Endothelial cell of umbilical vein (primary cell): Measurements from ENCODE around the gene ACOT13. TPM values are rescaled to one million over a fixed set of nuclear protein-coding genes. Genes with fewer than 3 reads are reported as not detected.
"Not testable (repeated sequence)": the region's sequence is repeated elsewhere in the genome, so short reads cannot be mapped to it uniquely, and the experiment has no call there.

Experiments used
- BruUV-seq: library from RNA; stranded (reverse); fragments of 400-500 nt; replicated peaks from 2 replicates; lab custom pipeline; 2021; lab: Mats Ljungman, UMichigan
- CTCF ChIA-PET: fragments of 300-600, 350-600 bp; sonication (Branson Sonifier 250); formaldehyde crosslinking; loops from one replicate; lab custom pipeline; 2021; ENCODE audit warnings: antibody characterized with exemption, inconsistent platforms; lab: Charles Lee
- POLR2A ChIA-PET: fragments of 300-600, 350-600 bp; sonication (Branson Sonifier 250); formaldehyde crosslinking; loops from one replicate; lab custom pipeline; 2021; ENCODE audit warnings: antibody characterized with exemption, inconsistent platforms; lab: Charles Lee
- DNase-seq: peaks from one replicate; pipeline ENCODE4 v3.0.0-alpha.2; 2011; ENCODE audit warnings: low read depth, low spot score
- FAIRE-seq: peaks from 2 replicates; lab custom pipeline; 2011; peaks lifted over from hg19 to GRCh38; lab: Jason Lieb, UNC
- H2AFZ ChIP-seq: 2 replicates; pipeline ENCODE4 v1.6.0; 2012; ENCODE audit warnings: low read depth, low read length, control low read depth, inconsistent platforms
- H3K27ac ChIP-seq: 2 replicates; pipeline ENCODE4 v1.5.1; 2011; ENCODE audit warnings: low read depth, mild to moderate bottlenecking, control low read depth, low read length, moderate library complexity; ENCODE audit not compliant: insufficient read depth
- H3K27me3 ChIP-seq, 2 experiments: 2 replicates each; pipeline versions ENCODE4 v1.6.0 to v1.6.1; 2011; ENCODE audit warnings: low read length in 2 of 2, mixed read lengths in 1 of 2; ENCODE audit not compliant: control insufficient read depth in 2 of 2, insufficient read depth in 2 of 2
- H3K36me3 ChIP-seq, 2 experiments: 2 replicates in 1 of 2; 3 replicates in 1 of 2; pipeline ENCODE4 v1.5.1; 2011; ENCODE audit warnings: low read length in 2 of 2, mild to moderate bottlenecking in 1 of 2, moderate library complexity in 1 of 2; ENCODE audit not compliant: control insufficient read depth in 2 of 2, insufficient read depth in 2 of 2; ENCODE audit errors: extremely low read depth in 1 of 2
- H3K4me1 ChIP-seq: 3 replicates; pipeline ENCODE4 v1.5.1; 2011; ENCODE audit warnings: mild to moderate bottlenecking, low read length; ENCODE audit not compliant: control insufficient read depth, insufficient read depth; ENCODE audit errors: extremely low read depth
- H3K4me2 ChIP-seq: 2 replicates; pipeline ENCODE4 v1.6.1; 2011; ENCODE audit warnings: low read length, control low read depth, mixed read lengths; ENCODE audit not compliant: insufficient read depth
- H3K4me3 ChIP-seq, 3 experiments: fragments of 200-600 bp in 1 of 3; sonication (generic), shearing (Covaris generic) in 1 of 3; replicated peaks in 1 of 3; 2 replicates each; pipeline ENCODE4 v1.5.1; 2011 to 2016; ENCODE audit warnings: control low read depth in 3 of 3, low read length in 3 of 3, mild to moderate bottlenecking in 2 of 3, inconsistent platforms in 1 of 3, low read depth in 1 of 3, moderate library complexity in 1 of 3; ENCODE audit not compliant: insufficient read depth in 1 of 3
- H3K79me2 ChIP-seq: 2 replicates; pipeline ENCODE4 v1.6.0; 2012; ENCODE audit warnings: low read length, inconsistent platforms; ENCODE audit not compliant: control insufficient read depth, insufficient read depth
- H3K9ac ChIP-seq: replicated peaks from 2 replicates; pipeline ENCODE3; 2011; ENCODE audit warnings: low read length, control low read depth; ENCODE audit not compliant: insufficient read depth; ENCODE audit errors: extremely low read depth
- H3K9me1 ChIP-seq: replicated peaks from 3 replicates; pipeline ENCODE4 v1.6.0; 2011; ENCODE audit warnings: mild to moderate bottlenecking, low read length; ENCODE audit not compliant: control insufficient read depth, insufficient read depth; ENCODE audit errors: extremely low read depth
- H3K9me3 ChIP-seq: replicated peaks from 2 replicates; pipeline ENCODE4 v1.5.1; 2012; ENCODE audit warnings: low read length, inconsistent platforms; ENCODE audit not compliant: control insufficient read depth, insufficient read depth
- H4K20me1 ChIP-seq: replicated peaks from 2 replicates; pipeline ENCODE3; 2011; ENCODE audit warnings: mild to moderate bottlenecking, low read length; ENCODE audit not compliant: control insufficient read depth, insufficient read depth; ENCODE audit errors: extremely low read depth
- EZH2 ChIP-seq: IDR thresholded peaks from 2 replicates; pipeline ENCODE4 v1.6.1; 2012; ENCODE audit warnings: borderline replicate concordance, low read depth, mild to moderate bottlenecking, moderate library complexity, low read length, inconsistent platforms; ENCODE audit not compliant: severe bottlenecking
- GATA2 ChIP-seq: IDR thresholded peaks from 2 replicates; pipeline ENCODE4 v1.7.0; 2011; ENCODE audit warnings: low read depth, mild to moderate bottlenecking, moderate library complexity, mixed read lengths, low read length; ENCODE audit not compliant: insufficient read length, insufficient read depth
- JUN ChIP-seq: IDR thresholded peaks from 2 replicates; pipeline ENCODE4 v1.6.1; 2011; ENCODE audit warnings: borderline replicate concordance, low read depth; ENCODE audit not compliant: insufficient read length, insufficient read depth
- MYC ChIP-seq: IDR thresholded peaks from one replicate; pipeline ENCODE4 v1.6.1; 2011; ENCODE audit warnings: mild to moderate bottlenecking, low read depth, low read length
- POLR2AphosphoS5 ChIP-seq: IDR thresholded peaks from 2 replicates; pipeline ENCODE4 v1.6.1; 2012; ENCODE audit warnings: low read depth, mild to moderate bottlenecking, control low read depth, low read length, moderate library complexity; ENCODE audit not compliant: insufficient read depth
- dilution Hi-C: fragments of 300-500 bp; cut with MboI; formaldehyde crosslinking; loops from one replicate; pipeline ENCODE4 v1.15.0; 2019; ENCODE audit warnings: low sequenced_read_pairs; ENCODE audit not compliant: extremely low pct_ligation_motif_present
- intact Hi-C: fragments of 100-400 bp; cut with micrococcal nuclease; formaldehyde crosslinking; loops from one replicate; pipeline ENCODE4 v1.10.0; 2022
- polyA plus RNA-seq, 4 experiments: library from polyadenylated mRNA; depleted of rRNA in 3 of 4; stranded (reverse) in 3 of 4; unstranded in 1 of 4; fragments of >200 nt; gene quantifications; 2 replicates each; pipeline versions ENCODE4 v1.2.1 to v1.2.3, GENCODE V29; 2011 to 2012; ENCODE audit warnings: missing spikeins in 1 of 4
- total RNA-seq: library from RNA; stranded (reverse); gene quantifications from 2 replicates; pipeline ENCODE4 v1.2.3, GENCODE V29; 2021
- TF ChIP-seq, protein P1 (sequence below), 2 donors: IDR thresholded peaks; 1 replicate in 1 of 2; 2 replicates in 1 of 2; pipeline ENCODE4 v1.5.1; 2011; ENCODE audit warnings: low read length in 2 of 2, mild to moderate bottlenecking in 2 of 2, moderate library complexity in 2 of 2, control low read depth in 1 of 2, inconsistent platforms in 1 of 2, low read depth in 1 of 2; ENCODE audit not compliant: insufficient read depth in 1 of 2; ENCODE audit errors: extremely low read depth in 1 of 2
- TF ChIP-seq, protein P2 (sequence below): IDR thresholded peaks from 2 replicates; pipeline ENCODE4 v1.6.1; 2011; ENCODE audit not compliant: insufficient read depth, insufficient read length

ACOT13 gene
- total and polyA plus RNA-seq, 2 donors (not counting 3 experiments of a cell fraction or from before 2014, with no cell fraction given), result 7.7 to 24.1 TPM

DNA sequence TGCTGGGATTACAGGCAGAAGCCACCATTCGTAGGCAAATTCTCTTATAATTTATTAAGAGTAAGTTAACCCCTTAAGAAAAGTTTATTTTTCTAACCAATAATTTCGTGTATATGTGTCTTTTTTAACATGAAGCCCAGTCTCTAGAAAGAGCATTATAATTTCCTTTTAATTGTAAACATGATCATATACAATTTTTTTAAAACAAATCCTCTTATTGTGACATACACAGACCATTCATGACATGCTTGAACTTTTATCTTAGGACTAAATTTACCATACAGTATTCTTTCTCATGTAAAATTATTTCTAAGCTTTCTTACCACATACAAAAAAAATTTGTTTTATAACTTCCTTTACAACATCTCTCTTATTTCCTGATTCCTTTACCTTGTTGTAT is 6.7 kb downstream of the ACOT13 start:
- H3K9ac ChIP-seq, result no peak overlapping the region
- no peaks in the 10 kb centered on the region for H3K9me1 ChIP-seq
- H3K4me3 ChIP-seq, result no peak overlapping the region
- FAIRE-seq (no peak), DNase-seq (no peak)
- POLR2A ChIA-PET, result no interaction called here
- CTCF ChIA-PET, result no interaction called here
- H2AFZ ChIP-seq, result no peak overlapping the region
- no peaks in the 10 kb centered on the region for H3K4me1 ChIP-seq
- no peaks in the 10 kb centered on the region for H3K27me3 ChIP-seq
- no TSS peak for BruUV-seq
- no peaks in the 10 kb centered on the region for H3K9me3 ChIP-seq
- TF ChIP-seq MYC (no peak), JUN (no peak), POLR2AphosphoS5 (no peak), GATA2 (no peak), EZH2 (no peak)
- TF ChIP-seq, protein P1, sequence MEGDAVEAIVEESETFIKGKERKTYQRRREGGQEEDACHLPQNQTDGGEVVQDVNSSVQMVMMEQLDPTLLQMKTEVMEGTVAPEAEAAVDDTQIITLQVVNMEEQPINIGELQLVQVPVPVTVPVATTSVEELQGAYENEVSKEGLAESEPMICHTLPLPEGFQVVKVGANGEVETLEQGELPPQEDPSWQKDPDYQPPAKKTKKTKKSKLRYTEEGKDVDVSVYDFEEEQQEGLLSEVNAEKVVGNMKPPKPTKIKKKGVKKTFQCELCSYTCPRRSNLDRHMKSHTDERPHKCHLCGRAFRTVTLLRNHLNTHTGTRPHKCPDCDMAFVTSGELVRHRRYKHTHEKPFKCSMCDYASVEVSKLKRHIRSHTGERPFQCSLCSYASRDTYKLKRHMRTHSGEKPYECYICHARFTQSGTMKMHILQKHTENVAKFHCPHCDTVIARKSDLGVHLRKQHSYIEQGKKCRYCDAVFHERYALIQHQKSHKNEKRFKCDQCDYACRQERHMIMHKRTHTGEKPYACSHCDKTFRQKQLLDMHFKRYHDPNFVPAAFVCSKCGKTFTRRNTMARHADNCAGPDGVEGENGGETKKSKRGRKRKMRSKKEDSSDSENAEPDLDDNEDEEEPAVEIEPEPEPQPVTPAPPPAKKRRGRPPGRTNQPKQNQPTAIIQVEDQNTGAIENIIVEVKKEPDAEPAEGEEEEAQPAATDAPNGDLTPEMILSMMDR (IDR thresholded peaks at IDR 0.05; ENCODE audit: extremely low read depth in 1 of 2, insufficient read depth in 1 of 2, low read depth in 1 of 2, low read length in 2 of 2), result no peak
- TF ChIP-seq, protein P2, sequence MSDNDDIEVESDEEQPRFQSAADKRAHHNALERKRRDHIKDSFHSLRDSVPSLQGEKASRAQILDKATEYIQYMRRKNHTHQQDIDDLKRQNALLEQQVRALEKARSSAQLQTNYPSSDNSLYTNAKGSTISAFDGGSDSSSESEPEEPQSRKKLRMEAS, result no peak
- dilution Hi-C loops (no loop called here), intact Hi-C loops (no loop called here)
- no peaks in the 10 kb centered on the region for H4K20me1 ChIP-seq
- no peak overlapping the region for H3K4me2 ChIP-seq
- H3K27ac ChIP-seq, result no peak overlapping the region
- H3K36me3 ChIP-seq, result no peaks in the 10 kb centered on the region
- H3K79me2 ChIP-seq, result no peaks in the 10 kb centered on the region

DNA sequence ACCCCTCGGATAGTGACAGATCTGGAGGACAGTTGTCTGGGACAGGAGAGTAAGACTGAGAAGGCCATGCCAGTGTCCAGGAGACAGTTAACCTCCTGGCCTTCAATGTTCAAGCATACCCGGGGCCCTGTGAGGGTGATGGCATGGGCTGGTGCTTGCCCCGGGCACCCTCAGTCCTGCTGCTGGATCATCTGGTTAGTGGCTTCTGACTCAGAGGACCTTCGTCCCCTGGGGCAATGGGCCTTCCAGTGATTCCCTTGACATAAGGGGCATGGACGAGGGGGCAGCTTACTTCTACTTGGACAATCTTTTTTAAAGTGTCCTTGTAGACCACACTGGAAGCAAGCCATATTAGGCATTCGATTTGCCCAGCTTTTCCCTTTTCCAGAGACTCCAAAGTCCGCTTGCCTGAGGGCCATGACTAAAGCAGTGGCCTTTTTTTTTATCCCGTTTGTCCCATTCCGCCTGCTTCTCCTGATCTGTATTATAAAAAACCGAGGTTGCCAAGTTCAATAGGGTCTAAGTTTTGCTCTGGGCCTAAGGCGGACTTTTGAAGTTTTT is 12.0 kb downstream of the ACOT13 start:
- DNase-seq, H3K4me2 ChIP-seq, H3K4me3 ChIP-seq, POLR2A ChIA-PET, BruUV-seq, H2AFZ ChIP-seq, H3K4me1 ChIP-seq, H3K36me3 ChIP-seq, H3K79me2 ChIP-seq, H3K27me3 ChIP-seq, H3K9ac ChIP-seq, H4K20me1 ChIP-seq, H3K27ac ChIP-seq, H3K9me3 ChIP-seq, CTCF ChIA-PET, FAIRE-seq, dilution Hi-C loops, H3K9me1 ChIP-seq, intact Hi-C loops: not testable (repeated sequence)
